HG03575 (cell line): ENCODE data around the gene PKMYT1.
A peak's percentile ranks its signal among the peaks of the same experiment; 100 is the strongest.

Source experiments
- ATAC-seq: cut with Tn5 transposase; IDR thresholded peaks from one replicate; pipeline ENCODE4 v1.9.1; 2021; ENCODE audit not compliant: unreplicated experiment, insufficient number of reproducible peaks, low FRiP score; ENCODE audit errors: extremely low read depth

PKMYT1 gene

DNA sequence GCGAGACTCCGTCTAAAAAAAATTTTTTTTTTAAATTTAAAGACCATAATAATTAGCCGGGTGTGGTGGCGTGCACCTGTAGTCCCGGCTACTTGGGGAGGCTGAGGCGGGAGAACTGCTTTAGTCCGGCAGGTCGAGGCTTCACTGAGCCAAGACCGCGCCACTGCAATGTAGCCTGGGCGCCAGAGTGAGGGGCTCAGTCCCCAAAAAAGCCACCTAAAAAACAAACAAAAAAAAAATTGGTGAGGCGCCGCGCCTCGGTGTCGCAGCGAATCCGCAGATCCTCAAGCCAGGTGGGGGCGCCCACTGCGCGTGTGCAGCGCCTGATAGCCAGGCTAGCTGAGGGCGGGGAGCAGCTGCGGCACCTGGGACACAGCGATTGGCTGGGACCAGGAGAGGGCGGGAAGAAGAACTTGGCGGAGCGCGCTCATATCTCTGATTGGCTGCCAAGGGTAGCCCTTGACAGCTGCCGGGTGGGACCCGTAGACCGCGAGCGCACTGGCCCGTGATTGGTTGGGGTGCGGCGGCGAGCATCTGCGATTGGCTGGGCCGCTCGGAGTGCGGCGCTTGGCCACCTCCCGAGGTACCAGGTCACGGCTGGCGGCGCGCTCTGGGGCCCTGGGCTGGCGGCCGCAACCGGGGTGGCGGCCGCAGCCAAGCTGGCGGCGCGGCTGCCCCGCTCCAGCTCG is 23.5 kb upstream of the PKMYT1 start:
- ATAC-seq = peak; percentile 94

DNA sequence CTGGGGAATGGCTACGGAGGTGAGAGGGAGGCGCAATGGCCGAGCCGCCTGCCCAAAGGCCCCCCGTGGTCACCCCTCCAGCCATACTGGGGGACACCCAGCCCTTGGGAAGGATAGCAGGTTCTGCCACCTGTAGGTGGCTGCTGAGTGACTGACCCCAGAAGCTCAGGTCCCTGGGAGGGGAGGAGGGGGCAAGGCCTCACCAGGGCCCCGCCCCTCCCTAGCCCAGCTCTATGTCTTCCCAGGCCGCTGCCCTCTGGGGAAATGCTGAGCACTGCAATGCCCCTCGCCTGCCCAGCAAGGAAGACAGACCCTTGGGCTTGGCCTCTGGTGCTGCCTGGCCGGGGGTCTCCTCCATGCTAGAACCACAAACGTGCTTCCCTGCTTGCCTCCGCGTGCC is 21.1 kb upstream of the PKMYT1 start:
- no peak for ATAC-seq

DNA sequence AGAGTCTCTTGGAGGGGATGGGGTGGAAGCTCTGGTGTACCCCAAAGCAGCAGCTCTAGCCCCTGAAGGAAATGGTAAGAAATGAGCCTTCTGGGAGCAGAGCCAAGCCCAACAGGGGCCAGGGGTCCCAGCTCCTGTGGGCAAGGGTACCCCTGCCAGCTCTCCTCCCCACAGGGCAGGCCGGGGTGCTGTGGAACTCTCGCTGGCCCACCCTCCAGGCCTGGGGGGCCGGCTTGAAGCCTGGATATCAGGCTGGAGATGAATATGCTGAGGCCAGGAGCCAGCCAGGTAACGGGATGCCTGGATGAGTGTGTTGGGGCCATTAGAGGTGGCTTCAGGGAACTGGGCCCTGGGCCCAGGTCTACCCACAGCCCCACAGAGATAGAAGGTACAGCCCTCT is 20.3 kb upstream of the PKMYT1 start:
- no peak for ATAC-seq

DNA sequence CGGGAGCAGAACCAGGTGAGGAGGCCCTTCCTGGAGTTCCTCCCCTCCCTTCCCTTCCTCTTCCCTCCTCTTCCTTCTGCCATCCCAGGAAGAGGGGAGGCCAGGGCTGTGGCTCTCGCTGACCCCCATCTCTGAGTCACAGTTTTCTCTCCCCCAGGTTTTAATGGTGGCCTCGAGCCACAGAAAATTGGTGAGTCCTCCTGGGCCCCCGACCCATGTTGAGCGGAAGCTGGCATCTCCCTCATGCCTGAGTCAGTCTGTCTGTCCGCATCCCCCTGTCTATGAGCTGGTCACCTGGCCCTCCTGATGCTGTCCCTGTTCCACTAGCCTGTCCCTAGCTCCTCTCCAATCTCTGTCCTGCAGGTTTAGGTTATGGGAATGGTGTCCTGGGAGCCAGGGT is 19.7 kb upstream of the PKMYT1 start:
- ATAC-seq = no peak

DNA sequence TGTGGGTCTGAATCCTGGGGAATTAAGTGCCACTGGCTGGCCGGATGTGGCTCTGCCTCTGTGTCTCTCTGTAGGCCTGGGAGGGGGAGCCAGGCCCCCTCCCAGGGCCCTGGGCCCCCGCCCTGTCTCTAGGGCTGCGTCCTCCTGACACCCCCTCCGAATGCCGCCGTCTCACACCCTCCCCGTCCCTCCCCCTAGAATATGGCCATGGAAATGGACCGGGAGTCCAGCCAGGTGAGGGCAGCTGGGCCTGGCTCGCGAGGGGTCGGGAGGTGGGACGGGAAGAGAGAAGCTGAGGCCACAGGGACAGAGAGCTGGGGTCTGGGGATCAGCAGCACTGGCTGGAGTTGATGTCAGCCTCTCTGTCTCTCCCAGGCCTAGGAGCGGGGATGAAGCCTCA is 16.1 kb upstream of the PKMYT1 start:
- ATAC-seq = no peak

DNA sequence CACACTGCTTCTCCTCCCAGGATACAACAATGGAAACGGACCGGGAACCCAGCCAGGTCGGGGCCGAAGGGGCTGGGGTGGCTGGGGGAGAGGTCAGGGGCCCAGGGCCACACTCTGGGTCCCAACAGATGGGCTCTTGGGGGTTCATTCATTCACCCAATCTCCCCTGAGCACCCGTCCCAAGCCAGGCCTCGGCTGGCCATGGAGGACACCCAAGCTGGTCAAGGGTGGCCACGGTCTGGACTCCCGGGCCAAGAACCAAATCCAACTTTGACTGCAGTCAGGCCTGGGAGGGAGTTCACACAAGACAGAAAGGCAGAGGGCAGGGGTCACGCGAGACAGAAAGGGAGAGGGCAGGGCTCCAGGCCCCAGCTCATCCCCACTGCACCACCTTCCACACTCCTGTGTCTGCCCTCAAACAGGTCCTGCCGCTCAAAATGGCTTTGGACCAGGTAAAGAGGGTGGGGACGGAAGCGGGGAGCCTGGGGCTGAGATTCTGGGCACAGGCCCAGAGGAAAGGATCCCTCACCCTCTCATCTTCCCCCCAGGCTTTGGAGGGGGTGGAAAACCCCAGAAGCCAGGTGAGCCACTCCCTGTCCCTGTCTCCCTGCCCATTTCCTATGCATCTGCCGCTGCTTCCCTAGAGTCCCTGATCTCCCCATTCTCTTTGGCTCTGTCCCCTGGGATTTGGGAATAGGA is 12.3 kb upstream of the PKMYT1 start:
- no peak for ATAC-seq

DNA sequence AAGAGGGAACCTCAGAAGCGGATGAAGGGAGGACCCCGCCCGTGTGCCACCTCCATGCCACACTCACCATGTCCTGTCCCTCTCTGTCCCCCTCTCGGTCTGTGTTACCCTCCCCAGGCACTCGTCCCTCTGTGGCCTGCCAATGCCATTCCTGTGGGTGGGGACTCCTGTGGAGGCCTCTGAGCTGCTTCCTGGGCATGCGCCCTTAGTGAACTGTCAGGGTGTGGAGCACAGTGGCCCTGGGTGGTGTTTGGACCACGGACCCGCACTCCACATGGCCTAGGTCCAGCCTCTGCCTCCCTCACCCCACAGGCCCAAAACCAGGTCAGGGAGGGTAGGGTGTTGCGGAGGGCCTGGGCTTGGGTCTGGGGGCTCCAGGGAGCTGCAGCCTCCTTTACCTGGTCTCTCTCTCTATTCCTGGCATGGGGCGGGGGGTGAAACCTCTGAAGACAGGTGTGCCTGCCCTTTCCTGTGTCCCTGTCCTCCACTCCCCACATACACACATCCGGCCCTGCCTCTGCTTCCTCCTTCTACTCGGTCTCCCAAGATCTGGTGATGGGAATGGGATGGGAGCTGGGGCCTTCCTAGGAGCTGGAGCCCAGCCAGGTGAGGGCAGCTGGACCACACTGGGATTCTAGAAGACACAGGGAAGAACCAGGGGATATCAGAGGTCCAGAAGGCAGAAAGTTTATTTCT is 11.5 kb upstream of the PKMYT1 start:
- no peak for ATAC-seq

DNA sequence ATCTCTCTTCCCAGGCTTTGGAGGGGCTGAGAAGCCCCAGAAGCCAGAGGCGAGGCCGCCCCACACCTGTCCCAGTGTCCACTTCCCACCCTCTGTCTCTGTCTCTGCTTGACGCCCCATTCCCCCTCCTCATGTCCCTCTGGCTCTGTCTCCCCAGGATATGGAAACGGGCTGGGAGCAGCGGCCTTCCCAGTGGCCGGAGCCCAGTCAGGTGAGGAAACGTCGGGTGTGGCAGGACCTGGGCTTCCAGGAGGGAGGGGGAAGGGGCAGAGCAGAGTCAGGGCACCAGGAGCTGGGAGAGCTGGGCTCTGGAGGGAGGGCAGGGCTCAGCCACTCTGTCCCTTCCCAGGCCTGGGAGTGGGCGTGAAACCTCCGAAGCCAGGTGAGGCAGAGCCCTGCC is 10.6 kb upstream of the PKMYT1 start:
- no peak for ATAC-seq

DNA sequence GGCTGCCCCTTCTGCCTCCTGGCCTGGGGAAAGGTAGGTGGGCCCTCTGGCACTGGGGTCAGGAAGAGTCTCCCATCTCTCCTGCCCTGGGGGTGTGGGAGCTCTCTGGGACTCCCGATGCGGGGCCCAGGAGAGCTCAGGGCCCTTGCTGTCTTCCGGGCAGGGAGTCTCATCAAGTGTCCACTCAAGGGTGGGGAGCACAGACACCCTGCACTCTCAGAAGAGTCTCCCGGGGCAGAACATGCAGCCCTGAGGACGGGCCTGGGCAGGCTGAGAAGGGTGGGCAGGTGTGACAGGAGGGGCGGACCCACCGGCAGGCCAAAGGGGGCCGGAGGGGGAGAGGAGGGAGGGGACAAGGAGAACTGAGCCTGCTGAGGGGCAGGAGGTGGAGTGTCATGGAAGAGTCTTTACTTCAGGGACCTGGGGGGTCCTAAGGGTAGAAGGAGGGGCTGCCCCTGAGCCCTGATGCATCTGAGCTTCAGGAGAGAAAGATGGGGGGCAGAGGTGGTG is 8.4 kb upstream of the PKMYT1 start:
- no peak for ATAC-seq

DNA sequence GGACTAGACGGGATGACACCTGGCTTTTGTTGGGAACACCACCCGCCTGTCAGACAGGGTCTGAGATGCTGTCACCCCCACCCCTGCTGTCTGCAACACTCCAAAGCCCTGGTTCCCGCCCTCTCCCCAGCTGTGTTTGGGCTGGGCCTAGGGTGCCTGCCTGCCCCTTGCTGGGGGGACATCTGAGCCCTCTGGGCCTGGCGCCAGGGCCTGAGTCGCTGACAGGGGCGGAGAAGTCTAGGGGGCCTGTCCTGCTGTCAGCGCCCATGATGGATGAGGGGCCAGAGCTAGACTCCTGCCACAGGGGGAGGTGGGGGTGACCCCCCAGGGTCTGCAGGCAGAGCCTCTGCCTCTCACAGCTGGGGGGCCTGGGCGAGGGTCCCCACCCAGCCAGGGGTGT is 7.6 kb upstream of the PKMYT1 start:
- no peak for ATAC-seq

DNA sequence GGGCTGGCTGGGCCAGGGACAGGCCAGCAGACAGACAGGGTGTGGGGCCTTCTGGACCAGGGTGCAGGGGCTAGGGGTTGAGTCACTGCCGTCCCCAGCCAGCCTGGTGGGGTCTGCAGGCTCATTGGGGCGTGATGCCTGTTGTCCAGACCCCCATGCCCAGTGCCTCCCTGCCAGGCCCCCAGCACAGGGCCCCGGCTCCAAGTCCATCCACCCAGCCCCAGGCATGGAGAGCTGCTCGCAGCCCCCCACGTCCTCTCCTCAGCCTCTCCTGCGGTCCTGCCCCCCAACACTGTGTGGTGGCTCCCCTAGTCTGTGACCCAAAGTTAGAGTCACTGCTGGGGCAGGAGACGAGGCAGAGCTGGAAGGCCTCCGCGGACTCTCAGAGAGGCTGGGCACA is 7.0 kb upstream of the PKMYT1 start:
- ATAC-seq = no peak

DNA sequence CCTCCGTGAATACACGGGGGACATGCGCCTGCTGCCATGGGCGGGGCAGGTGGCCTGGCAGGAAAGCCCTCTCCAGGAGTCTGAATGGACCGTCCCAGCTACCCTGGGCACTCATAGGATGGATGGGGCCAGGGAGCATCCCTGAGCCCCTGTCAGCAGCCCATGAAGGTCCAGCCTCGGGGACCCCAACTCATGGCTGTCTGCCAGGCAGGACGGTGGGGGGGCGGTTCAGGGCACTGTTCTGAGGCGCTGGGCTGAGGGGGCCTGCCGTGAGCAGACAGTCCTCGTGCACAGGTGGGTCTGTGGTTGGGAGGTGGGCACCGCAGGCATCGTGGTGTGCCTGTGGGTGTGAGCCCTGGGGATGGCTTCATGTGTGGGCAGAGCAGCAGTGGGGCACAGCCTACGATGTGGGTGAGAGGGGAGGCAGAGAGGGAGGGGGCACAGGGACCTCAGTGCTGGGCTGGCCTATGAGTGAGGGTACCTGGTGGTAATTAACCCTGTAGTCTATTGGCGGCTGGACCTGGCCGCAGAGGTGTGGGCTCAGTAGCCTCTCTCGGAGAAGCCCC is 6.5 kb upstream of the PKMYT1 start:
- ATAC-seq = no peak

DNA sequence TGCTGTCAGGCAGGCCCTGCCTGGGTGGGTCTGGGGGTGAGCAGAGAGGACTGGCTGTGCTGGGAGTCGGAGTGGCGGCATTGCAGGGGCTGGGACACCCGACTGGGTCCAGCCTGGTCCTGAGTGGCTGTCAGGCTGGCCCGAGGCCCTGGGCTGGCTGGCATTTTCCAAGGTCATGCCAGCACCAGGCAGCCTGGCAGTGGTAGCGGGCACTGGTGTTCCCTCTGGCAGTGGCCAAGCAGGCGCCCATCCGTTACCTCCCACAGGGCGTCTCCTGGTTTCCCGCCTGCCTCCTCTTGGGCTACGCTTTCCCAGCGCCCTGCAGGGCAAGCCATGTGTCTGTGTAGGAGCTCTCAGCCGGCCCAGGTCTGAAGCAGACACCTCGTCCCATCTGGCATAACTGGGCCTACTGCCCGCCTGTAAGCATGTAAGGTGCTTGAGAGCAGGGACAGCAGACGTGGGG is 5.7 kb upstream of the PKMYT1 start:
- no peak for ATAC-seq

DNA sequence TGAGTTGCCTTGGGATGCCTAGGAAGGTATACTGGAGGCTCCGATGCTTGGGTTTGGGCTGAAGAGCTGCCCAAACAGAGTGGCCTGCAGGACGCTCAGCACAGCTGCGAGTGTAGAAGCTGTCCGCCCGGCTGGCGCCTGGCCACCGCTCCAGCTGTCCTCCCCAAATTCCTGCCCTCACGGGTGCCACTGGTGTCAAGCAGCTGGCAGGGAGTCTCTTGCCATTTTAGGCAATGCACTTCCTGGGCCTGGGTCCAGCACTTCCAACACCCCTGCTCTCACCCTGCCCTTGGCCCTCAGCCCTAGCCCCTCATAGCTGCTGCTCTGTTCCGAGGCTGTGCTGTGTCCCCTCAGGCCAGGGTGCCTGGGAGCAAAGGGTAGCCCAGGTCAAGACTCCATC is 5.2 kb upstream of the PKMYT1 start:
- ATAC-seq = no peak

DNA sequence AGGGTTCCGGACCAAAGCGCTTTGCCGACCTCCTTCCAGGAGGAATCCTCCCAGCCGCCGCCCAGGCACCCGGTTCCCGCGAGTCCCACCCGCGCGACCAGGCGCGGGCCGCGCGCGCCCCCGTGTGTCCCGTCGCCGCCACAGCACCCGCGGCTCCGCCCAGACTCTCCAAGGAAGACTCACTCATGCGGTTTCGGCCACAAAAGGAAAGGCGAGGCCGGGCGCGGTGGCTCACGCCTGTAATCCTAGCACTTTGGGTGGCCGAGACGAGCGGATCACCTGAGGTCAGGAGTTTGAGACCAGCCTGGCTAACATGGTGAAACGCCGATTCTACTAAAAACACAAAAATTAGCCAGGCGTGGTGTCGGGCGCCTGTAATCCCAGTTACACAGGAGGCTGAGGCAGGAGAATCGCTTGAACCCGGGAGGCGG is 3.5 kb upstream of the PKMYT1 start:
- ATAC-seq = no peak

DNA sequence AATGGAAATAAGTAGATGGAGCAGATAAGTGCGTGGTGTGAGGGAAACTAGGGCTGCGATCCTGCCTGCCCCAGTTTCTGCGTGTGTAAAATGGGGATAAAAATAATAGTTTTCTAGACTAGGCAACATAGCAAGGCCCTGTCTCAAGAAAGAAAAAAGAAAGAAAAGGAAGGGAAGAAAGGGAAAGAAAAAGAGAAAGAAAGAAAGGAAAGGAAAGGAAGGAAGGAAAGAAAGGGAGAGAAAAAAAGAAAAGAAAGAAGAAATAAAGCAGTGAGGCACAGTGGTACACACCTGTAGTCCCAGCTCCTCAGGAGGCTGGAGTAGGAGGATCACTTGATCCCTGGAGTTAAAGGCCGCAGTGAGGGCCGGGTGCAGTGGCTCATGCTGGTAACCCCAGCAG is 2.2 kb upstream of the PKMYT1 start:
- ATAC-seq = no peak

DNA sequence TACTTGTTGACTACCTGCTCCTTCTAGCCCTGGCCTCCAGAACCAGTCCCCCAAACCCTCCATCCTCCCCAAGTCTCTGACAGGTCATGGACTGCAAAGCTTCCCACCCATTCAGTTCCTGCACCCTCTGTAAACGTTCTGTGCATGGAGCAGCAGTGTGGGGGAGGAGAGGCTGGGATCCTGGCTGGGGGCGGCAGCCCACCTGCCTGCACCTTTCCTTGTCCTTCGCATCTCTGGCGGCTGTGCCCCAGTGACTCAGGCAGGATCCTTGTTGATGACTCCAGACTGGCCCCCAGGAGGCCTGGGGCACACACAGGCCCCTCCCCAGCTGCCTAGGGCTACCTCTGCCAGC is 1.6 kb upstream of the PKMYT1 start:
- no peak for ATAC-seq

DNA sequence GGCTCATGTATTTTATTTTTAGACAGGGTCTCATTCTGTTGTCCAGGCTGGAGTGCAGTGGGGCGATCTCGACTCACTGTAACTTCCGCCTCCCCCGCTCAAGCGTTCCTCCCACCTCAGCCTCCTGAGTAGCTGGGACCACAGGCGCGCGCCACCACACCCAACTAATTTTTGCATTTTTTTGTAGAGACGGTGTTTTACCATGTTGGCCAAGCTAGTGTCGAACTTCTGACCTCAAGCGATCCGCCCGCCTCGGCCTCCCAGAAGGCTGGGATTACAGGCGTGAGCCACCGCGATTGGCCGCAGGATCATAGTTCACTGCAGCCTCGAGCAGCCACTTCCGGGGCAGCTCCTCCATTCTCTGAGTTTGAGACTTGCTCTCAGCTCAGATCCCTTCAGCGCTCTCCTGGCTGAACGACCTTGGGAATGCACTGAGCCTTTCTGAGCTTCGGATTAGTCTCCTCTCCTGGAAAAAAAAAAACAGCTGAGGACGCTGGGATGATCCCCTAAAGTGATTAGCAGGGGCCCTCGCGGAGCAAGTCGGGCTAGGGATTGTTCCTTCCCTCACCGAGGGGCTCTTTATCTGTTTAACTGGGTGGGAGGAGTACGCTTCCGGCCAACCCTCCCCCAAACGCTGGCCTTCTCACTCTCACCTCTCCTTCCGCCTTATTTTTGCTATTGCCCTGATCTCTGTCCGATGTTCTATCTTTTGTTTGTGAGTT is 1.1 kb upstream of the PKMYT1 start:
- ATAC-seq = no peak

DNA sequence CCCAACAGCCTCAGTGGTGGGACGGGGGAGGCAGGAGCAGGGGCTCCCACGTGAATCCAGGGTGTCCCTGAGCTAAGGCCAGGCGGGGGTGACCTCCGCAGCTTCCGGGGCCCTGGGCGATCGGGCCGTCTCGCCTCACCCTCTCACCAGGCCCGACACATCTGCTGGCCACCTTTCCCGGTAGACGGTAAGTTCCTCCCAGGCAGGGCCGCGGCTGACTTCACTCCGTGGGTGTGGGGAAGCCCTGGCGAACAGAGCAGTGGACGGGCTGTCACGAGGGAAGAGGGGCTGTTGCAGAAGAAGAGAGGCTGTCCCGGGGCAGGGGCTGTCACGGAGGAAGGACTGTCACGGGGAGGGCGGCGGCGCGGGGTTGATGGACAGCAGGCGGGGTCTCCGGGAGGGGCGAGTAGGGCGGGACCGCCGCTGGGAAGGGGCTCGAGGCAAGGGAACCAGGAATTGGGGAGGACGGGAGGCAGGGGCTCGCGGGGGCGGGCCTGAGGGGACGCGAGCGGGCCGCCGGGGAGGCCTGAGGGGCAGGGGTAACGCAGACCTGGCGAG is 498 bp downstream of the PKMYT1 start:
- ATAC-seq = no peak
